Measurements from ENCODE around the gene ZSWIM8.

GRCh38 chr10:73842349-73842748 is 56.9 kb downstream of the ZSWIM8 start:
- TF ChIP-seq CTCF (IDR thresholded peaks at IDR 0.05) (no peak), POLR2A (IDR thresholded peaks at IDR 0.05) (no peak)
